Measurements from ENCODE around the gene GOLT1A.

DNA sequence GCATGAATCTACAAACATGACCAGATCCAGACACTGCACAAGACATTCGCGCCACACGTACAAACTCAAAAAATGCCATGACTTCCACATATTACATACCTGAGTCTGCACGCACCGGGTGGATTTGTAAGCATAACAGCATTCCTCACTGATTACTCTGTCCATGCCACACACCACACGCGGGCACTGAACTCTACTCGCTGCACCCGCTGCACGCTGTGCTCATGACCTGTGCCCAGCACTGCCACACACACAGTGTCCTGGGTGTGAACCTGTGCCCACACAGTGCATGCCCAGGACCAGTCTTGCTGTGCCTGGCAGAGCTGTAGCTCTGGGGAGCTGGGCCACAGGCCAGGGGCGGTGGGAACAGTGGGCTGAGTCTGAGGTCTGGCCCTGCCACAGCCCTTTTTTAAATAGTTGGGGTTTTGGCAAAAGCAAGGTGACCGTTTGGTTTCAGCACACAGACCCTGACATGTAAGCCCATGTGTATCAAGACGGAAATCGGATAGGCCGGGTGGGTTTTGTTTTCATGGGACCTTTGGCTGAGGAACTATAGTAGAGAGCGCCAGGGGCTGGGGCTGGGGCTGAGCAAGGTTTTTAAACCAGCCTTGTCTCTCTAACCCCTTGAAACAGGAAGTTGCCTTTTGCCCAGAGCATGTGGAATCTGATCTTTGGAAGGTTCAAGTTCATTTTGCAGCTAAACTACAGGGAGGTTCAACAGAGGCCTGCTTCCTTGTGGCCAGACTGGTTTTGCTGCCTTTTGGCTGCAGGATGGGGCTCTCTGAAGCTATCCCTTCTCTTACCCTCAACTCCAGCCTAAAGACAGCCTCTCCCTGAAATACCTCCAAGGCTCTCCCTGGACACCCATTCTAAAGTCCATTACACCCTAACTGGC lies 12.3 kb upstream of the GOLT1A start:
- TF ChIP-seq, protein P1, sequence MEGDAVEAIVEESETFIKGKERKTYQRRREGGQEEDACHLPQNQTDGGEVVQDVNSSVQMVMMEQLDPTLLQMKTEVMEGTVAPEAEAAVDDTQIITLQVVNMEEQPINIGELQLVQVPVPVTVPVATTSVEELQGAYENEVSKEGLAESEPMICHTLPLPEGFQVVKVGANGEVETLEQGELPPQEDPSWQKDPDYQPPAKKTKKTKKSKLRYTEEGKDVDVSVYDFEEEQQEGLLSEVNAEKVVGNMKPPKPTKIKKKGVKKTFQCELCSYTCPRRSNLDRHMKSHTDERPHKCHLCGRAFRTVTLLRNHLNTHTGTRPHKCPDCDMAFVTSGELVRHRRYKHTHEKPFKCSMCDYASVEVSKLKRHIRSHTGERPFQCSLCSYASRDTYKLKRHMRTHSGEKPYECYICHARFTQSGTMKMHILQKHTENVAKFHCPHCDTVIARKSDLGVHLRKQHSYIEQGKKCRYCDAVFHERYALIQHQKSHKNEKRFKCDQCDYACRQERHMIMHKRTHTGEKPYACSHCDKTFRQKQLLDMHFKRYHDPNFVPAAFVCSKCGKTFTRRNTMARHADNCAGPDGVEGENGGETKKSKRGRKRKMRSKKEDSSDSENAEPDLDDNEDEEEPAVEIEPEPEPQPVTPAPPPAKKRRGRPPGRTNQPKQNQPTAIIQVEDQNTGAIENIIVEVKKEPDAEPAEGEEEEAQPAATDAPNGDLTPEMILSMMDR (IDR thresholded peaks at IDR 0.05; ENCODE audit: insufficient read depth, low read depth, low read length): no peak
- TF ChIP-seq EZH2 (IDR thresholded peaks at IDR 0.05; ENCODE audit: insufficient read depth, low read length): no peak

All from astrocyte (in vitro differentiated cells and primary cell).